ENCODE data around the gene SUSD3.

Gene SUSD3

DNA sequence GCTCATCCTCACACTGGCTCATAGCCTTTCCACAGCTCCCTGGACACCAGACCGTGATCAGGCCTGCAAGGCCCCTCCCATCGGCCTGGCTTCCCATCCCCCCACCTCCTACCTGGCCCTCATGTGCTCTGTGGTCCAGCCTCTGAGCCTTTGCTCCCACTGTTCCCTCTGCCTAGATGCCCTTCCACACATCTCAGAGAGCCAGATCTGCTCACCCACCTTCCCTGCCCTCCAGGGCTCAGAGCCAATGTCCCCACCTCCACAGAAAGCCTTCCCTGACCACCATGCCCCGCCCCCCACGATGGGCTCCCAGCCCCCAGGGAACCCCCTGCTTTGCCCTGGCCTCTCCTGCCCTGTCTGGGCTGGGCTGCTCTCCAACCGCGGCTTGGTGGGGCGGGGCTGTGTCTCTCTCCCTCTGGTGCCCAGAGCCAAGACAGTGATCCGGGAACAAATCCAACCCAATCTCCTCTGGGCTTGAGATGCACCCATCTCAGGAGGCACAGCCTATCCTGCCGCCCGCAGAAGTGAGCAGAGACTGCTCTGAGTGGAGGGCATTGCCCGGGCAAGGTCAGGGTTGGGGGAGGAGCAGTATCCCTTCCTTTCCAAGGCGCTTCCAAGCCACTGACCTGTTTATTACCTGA lies 73.9 kb downstream of the SUSD3 start:
- peak overlapping the region; percentile 36 for H3K27ac ChIP-seq

DNA sequence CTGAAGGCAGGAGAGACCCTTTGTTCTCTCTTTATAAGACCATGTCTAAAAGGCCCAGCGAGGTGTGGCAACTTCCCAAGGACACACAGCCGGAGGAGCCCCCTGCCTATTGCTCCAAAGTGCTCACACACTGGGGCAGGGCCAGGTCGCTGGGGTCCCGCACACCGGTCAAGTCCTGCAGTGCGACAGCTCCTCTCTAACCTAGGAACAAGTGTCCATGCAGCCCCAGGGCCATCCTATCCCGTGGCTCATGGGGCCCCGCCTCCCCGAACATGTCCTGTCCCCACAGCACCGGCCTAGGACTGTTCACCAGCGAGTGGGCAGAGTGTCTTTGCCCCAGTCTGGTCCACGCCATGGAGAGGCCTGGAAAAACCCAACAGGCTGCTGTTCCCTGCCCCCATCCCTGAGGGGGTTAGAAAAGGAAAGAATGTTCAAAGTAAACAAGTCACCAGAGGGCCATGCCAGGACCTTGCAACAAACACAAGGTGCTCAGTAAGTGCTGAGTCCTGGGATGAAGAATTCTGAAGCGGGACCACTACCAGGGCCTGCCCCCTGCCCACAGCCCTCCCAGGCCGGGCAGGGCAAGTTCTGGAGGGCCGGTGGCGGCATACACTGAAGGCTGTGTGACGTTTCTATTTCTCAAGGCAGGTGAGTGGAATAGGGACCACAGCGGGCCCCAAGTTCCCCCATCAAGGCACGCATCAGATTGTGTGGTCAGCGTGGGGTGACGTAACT lies 74.6 kb downstream of the SUSD3 start:
- DNase-seq (ENCODE audit: low read depth, low spot score), result no peak

More for the DNA sequence above, 73.9 kb downstream of the SUSD3 start:
- DNase-seq (ENCODE audit: low read depth, low spot score), result no peak

DNA sequence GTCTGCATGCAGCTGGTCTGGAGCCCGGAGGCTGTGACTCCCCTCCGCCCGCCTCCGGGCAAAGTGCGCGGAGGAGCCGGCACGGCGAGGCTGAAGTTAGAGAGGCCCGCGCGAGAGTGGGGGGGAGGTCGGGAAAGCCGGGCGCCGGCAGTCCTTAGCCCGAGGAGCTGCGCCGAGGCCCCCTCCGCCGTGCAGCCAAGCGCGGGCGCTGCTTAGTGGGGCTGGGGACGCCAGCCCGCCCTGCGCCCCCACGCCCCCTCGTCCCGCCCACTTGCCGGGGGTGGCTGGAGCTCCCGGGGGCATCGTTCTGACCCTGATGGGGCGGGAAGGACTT lies 75.1 kb downstream of the SUSD3 start:
- no peak for DNase-seq (ENCODE audit: low read depth, low spot score)
- H3K27ac ChIP-seq, result peak overlapping the region; percentile 36

More for the DNA sequence above, 74.6 kb downstream of the SUSD3 start:
- H3K27ac ChIP-seq, result peak overlapping the region; percentile 36

- no peak for DNase-seq (ENCODE audit: low read depth, low spot score)
- H3K27ac ChIP-seq, result peak within 1 kb of the TSS; percentile 36
Observed at GRCh38 chr9:93134015-93134739, 75.7 kb downstream of the SUSD3 start, which contains the start of gene NINJ1. NINJ1 (minus strand) TSS chr9:93134251; CDS start chr9:93134217, 34 bp downstream.
